Erythroblast (primary cell): Measurements from ENCODE around the gene C4orf17.

Source experiments
- GATA1 ChIP-seq: IDR thresholded peaks from 2 replicates; pipeline ENCODE4 v1.6.1; 2011; ENCODE audit warnings: low read depth, mild to moderate bottlenecking, control low read depth, low read length, moderate library complexity
- POLR2A ChIP-seq: IDR thresholded peaks from 2 replicates; pipeline ENCODE4 v1.6.1; 2011; ENCODE audit warnings: mild to moderate bottlenecking, low read length

DNA sequence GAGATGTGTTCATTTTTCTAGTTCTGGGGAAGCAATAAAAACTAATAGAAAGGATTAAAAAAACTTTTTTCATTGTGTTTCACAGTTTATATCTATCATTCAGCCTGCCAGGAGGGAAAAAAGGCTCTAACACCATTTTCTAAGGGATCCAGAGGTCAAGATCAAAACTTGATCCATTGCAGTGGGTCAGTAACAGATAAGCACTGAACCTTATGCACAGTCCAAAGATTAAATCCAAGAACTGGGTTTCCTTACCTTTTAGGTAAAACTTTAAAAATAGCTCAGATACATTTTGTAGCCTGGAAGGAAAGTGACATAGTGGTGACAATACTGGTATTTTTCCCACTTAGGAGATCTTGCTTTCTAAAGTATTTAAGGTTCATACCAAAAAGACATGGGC, 76.5 kb downstream of the C4orf17 start:
- TF ChIP-seq POLR2A (no peak), GATA1 (no peak)
